DND-41 (cell line): ENCODE data around the gene SH3RF3.
"Not testable (repeated sequence)": the region's sequence is repeated elsewhere in the genome, so short reads cannot be mapped to it uniquely, and the experiment has no call there.

ENCODE experiments used
- CTCF ChIP-seq: IDR thresholded peaks from 2 replicates; pipeline ENCODE4 v1.5.1; 2012; ENCODE audit warnings: borderline replicate concordance, low read length, moderate library complexity, mild to moderate bottlenecking; ENCODE audit not compliant: poor library complexity, severe bottlenecking; ENCODE audit errors: extremely low read depth
- EZH2 ChIP-seq: IDR thresholded peaks from 3 replicates; pipeline ENCODE4 v1.6.1; 2012; ENCODE audit warnings: borderline replicate concordance, low read depth, mild to moderate bottlenecking, moderate library complexity, low read length, inconsistent platforms; ENCODE audit not compliant: severe bottlenecking

- TF ChIP-seq CTCF, EZH2: not testable (repeated sequence)
Measured at GRCh38 chr2:109221316-109221715, 92.3 kb downstream of the SH3RF3 start.
